H1 (cell line): ENCODE data around the gene SLC5A8. TPM values are rescaled to one million over a fixed set of nuclear protein-coding genes. Genes with fewer than 3 reads are reported as not detected.

Experiments used
- CTCF ChIA-PET: fragments of 300-600 bp; sonication (Branson Sonifier 250); formaldehyde crosslinking; loops from one replicate; lab custom pipeline; 2021; ENCODE audit not compliant: partially characterized antibody; lab: Charles Lee
- POLR2A ChIA-PET: fragments of 300-600 bp; sonication (Branson Sonifier 250); formaldehyde crosslinking; loops from one replicate; lab custom pipeline; 2021; ENCODE audit warnings: inconsistent platforms; ENCODE audit not compliant: partially characterized antibody; lab: Charles Lee
- DNase-seq, 2 experiments: peaks; one replicate each; pipeline versions ENCODE4 v3.0.0 to v3.0.0-alpha.2; 2010 to 2022; ENCODE audit warnings: low spot score in 2 of 2, low read depth in 1 of 2, mixed read lengths in 1 of 2
- FAIRE-seq: peaks from 2 replicates; lab custom pipeline; 2011; peaks lifted over from hg19 to GRCh38; lab: Jason Lieb, UNC
- H2AFZ ChIP-seq: 2 replicates; pipeline ENCODE4 v1.8.1; 2012; ENCODE audit warnings: low read length, inconsistent platforms
- H2AK5ac ChIP-seq: 2 replicates; pipeline ENCODE4 v1.6.1; 2013; ENCODE audit warnings: low read depth, low read length
- H2BK120ac ChIP-seq: replicated peaks from 2 replicates; pipeline ENCODE3; 2013; ENCODE audit warnings: low read depth, low read length, inconsistent platforms
- H2BK12ac ChIP-seq: 2 replicates; pipeline ENCODE4 v1.6.1; 2013; ENCODE audit warnings: low read depth, low read length
- H2BK15ac ChIP-seq: 2 replicates; pipeline ENCODE4 v1.6.1; 2013; ENCODE audit warnings: low read length
- H2BK20ac ChIP-seq: 2 replicates; pipeline ENCODE4 v1.6.1; 2013; ENCODE audit warnings: low read length
- H2BK5ac ChIP-seq: 2 replicates; pipeline ENCODE4 v1.6.1; 2013; ENCODE audit warnings: low read depth, low read length
- H3K14ac ChIP-seq: 2 replicates; pipeline ENCODE4 v1.6.1; 2013; ENCODE audit warnings: inconsistent platforms; ENCODE audit not compliant: insufficient read length
- H3K18ac ChIP-seq: 2 replicates; pipeline ENCODE4 v1.6.1; 2013; ENCODE audit warnings: low read length; ENCODE audit errors: extremely low read depth
- H3K23ac ChIP-seq: 2 replicates; pipeline ENCODE4 v1.6.1; 2013; ENCODE audit warnings: inconsistent platforms; ENCODE audit not compliant: insufficient read length
- H3K23me2 ChIP-seq: 2 replicates; pipeline ENCODE4 v1.6.1; 2013; ENCODE audit warnings: low read depth, low read length
- H3K27ac ChIP-seq: 2 replicates; pipeline ENCODE4 v1.6.1; 2011; ENCODE audit warnings: low read depth, low read length, inconsistent platforms
- H3K27me3 ChIP-seq, 4 experiments: replicated peaks in 1 of 4; 1 replicate in 1 of 4; 2 replicates in 3 of 4; pipeline versions ENCODE4 v1.6.1 to v1.8.1; 2011 to 2013; ENCODE audit warnings: low read length in 3 of 4, mild to moderate bottlenecking in 3 of 4, inconsistent platforms in 2 of 4, mixed read lengths in 2 of 4, moderate library complexity in 1 of 4; ENCODE audit not compliant: control insufficient read depth in 3 of 4, insufficient read depth in 3 of 4; ENCODE audit errors: extremely low read depth in 1 of 4
- H3K36me3 ChIP-seq, 4 experiments: 2 replicates each; pipeline versions ENCODE4 v1.6.1 to v1.8.1; 2011 to 2013; ENCODE audit warnings: mild to moderate bottlenecking in 4 of 4, low read length in 3 of 4, moderate library complexity in 2 of 4, control low read depth in 1 of 4, inconsistent platforms in 1 of 4; ENCODE audit not compliant: insufficient read depth in 4 of 4, control insufficient read depth in 2 of 4
- H3K4ac ChIP-seq: replicated peaks from 2 replicates; pipeline ENCODE3; 2013; ENCODE audit warnings: low read length, low read depth, mixed read lengths, inconsistent platforms; ENCODE audit not compliant: insufficient read length
- H3K4me1 ChIP-seq, 4 experiments: replicated peaks in 1 of 4; 1 replicate in 1 of 4; 2 replicates in 3 of 4; pipeline versions ENCODE4 v1.6.1 to v1.8.1; 2011 to 2013; ENCODE audit warnings: low read length in 3 of 4, inconsistent platforms in 2 of 4, mixed read lengths in 1 of 4; ENCODE audit not compliant: insufficient read depth in 4 of 4, control insufficient read depth in 3 of 4
- H3K4me2 ChIP-seq, 2 experiments: 2 replicates each; pipeline versions ENCODE4 v1.6.1 to v1.8.1; 2011 to 2013; ENCODE audit warnings: low read depth in 2 of 2, low read length in 2 of 2, control low read depth in 1 of 2, inconsistent platforms in 1 of 2, mild to moderate bottlenecking in 1 of 2; ENCODE audit not compliant: insufficient read depth in 1 of 2
- H3K4me3 ChIP-seq, 4 experiments: fragments of 200-600, 300-600 bp in 1 of 4; sonication (generic), shearing (Covaris generic), sonication (Bioruptor Twin) in 1 of 4; 2 replicates each; pipeline versions ENCODE4 v1.5.1 to v1.8.1; 2011 to 2016; ENCODE audit warnings: low read length in 4 of 4, low read depth in 3 of 4, control low read depth in 2 of 4, inconsistent platforms in 2 of 4, mild to moderate bottlenecking in 2 of 4, mixed read lengths in 1 of 4, moderate library complexity in 1 of 4; ENCODE audit not compliant: insufficient read depth in 2 of 4; ENCODE audit errors: extremely low read depth in 1 of 4
- H3K56ac ChIP-seq: replicated peaks from 2 replicates; pipeline ENCODE3; 2013; ENCODE audit warnings: low read depth, mild to moderate bottlenecking, mixed read lengths, low read length, inconsistent platforms; ENCODE audit not compliant: insufficient read length
- H3K79me1 ChIP-seq: 2 replicates; pipeline ENCODE4 v1.6.1; 2013; ENCODE audit warnings: low read depth, low read length, control low read depth
- H3K79me2 ChIP-seq, 2 experiments: 2 replicates each; pipeline versions ENCODE4 v1.6.1 to v1.8.1; 2012 to 2013; ENCODE audit warnings: low read length in 2 of 2, mild to moderate bottlenecking in 2 of 2, inconsistent platforms in 1 of 2; ENCODE audit not compliant: insufficient read depth in 2 of 2, control insufficient read depth in 1 of 2
- H3K9ac ChIP-seq, 4 experiments: replicated peaks in 1 of 4; 1 replicate in 1 of 4; 2 replicates in 3 of 4; pipeline versions ENCODE4 v1.6.1 to v1.8.1; 2011 to 2013; ENCODE audit warnings: low read depth in 3 of 4, low read length in 3 of 4, control low read depth in 2 of 4, mild to moderate bottlenecking in 2 of 4, moderate library complexity in 2 of 4, inconsistent platforms in 1 of 4; ENCODE audit errors: extremely low read depth in 1 of 4
- H3K9me3 ChIP-seq, 2 experiments: 2 replicates each; pipeline versions ENCODE4 v1.6.1 to v1.8.1; 2012 to 2013; ENCODE audit warnings: mild to moderate bottlenecking in 2 of 2, moderate library complexity in 2 of 2, control low read depth in 1 of 2, inconsistent platforms in 1 of 2, low read depth in 1 of 2, low read length in 1 of 2, mixed read lengths in 1 of 2; ENCODE audit not compliant: insufficient read depth in 2 of 2
- H4K20me1 ChIP-seq, 2 experiments: replicated peaks in 1 of 2; 2 replicates each; pipeline versions ENCODE3 to v1.8.1; 2011 to 2013; ENCODE audit warnings: inconsistent platforms in 2 of 2, low read length in 2 of 2, mild to moderate bottlenecking in 1 of 2; ENCODE audit not compliant: insufficient read depth in 2 of 2, control insufficient read depth in 1 of 2
- H4K5ac ChIP-seq: 2 replicates; pipeline ENCODE4 v1.6.1; 2013; ENCODE audit warnings: low read length, low read depth, mixed read lengths, inconsistent platforms; ENCODE audit not compliant: insufficient read length
- H4K8ac ChIP-seq: 2 replicates; pipeline ENCODE4 v1.8.0; 2013; ENCODE audit warnings: mild to moderate bottlenecking, moderate library complexity, low read length, inconsistent platforms; ENCODE audit not compliant: insufficient read depth; ENCODE audit errors: extremely low read depth
- H4K91ac ChIP-seq: replicated peaks from 2 replicates; pipeline ENCODE3; 2013; ENCODE audit warnings: low read length, mixed read lengths, inconsistent platforms; ENCODE audit not compliant: insufficient read length
- BCL11A ChIP-seq, 2 experiments: IDR thresholded peaks; one replicate each; pipeline ENCODE4 v1.6.1; 2011; ENCODE audit warnings: low read depth in 2 of 2, low read length in 2 of 2, mild to moderate bottlenecking in 2 of 2
- CBX8 ChIP-seq: fragments of 300-800, 300-1000 bp; sonication (generic); IDR thresholded peaks from 2 replicates; pipeline ENCODE4 v1.7.1; 2016; ENCODE audit warnings: low read depth, low read length, borderline replicate concordance
- EP300 ChIP-seq, 2 experiments: IDR thresholded peaks; 1 replicate in 1 of 2; 2 replicates in 1 of 2; pipeline ENCODE4 v1.6.1; 2011 to 2012; ENCODE audit warnings: low read depth in 2 of 2, low read length in 2 of 2, mild to moderate bottlenecking in 2 of 2, borderline replicate concordance in 1 of 2, inconsistent platforms in 1 of 2, moderate library complexity in 1 of 2
- GABPA ChIP-seq: IDR thresholded peaks from 2 replicates; pipeline ENCODE4 v1.6.1; 2011; ENCODE audit warnings: mild to moderate bottlenecking, low read length, moderate library complexity, borderline replicate concordance; ENCODE audit not compliant: insufficient read depth
- JUND ChIP-seq: IDR thresholded peaks from 2 replicates; pipeline ENCODE4 v1.6.1; 2011; ENCODE audit warnings: mild to moderate bottlenecking, improper control_type of control experiment, low read length
- KDM4A ChIP-seq: IDR thresholded peaks from one replicate; pipeline ENCODE4 v1.7.1; 2012; ENCODE audit warnings: low read depth, mild to moderate bottlenecking, moderate library complexity, low read length, inconsistent platforms; ENCODE audit not compliant: severe bottlenecking
- MAFK ChIP-seq: IDR thresholded peaks from 2 replicates; pipeline ENCODE4 v1.6.1; 2012; ENCODE audit warnings: low read depth, mild to moderate bottlenecking, improper control_type of control experiment, low read length
- SAP30 ChIP-seq: fragments of 300-600 bp; sonication (generic); IDR thresholded peaks from 2 replicates; pipeline ENCODE4 v1.7.1; 2012; ENCODE audit warnings: low read length, moderate library complexity, mild to moderate bottlenecking, inconsistent platforms; ENCODE audit not compliant: insufficient read depth, insufficient replicate concordance
- SP2 ChIP-seq: IDR thresholded peaks from 2 replicates; pipeline ENCODE4 v1.6.1; 2012; ENCODE audit warnings: mild to moderate bottlenecking, low read length, inconsistent platforms
- USF2 ChIP-seq: IDR thresholded peaks from 2 replicates; pipeline ENCODE4 v1.6.1; 2011; ENCODE audit warnings: low read length, improper control_type of control experiment
- WGBS, 2 experiments: shearing (Covaris generic) in 1 of 2; methylation state at CpG; one replicate each; pipeline versions ENCODE4 v1.1.6 to v1.1.7; 2013 to 2015; ENCODE audit warnings: low lambda C conversion rate in 2 of 2, mixed read lengths in 2 of 2, inconsistent platforms in 1 of 2, low coverage in 1 of 2, missing lambda C conversion rate in 1 of 2; ENCODE audit not compliant: insufficient replicate concordance in 2 of 2, insufficient coverage in 1 of 2, insufficient read length in 1 of 2; ENCODE audit errors: extremely low coverage in 1 of 2, missing lambda C conversion rate in 1 of 2; 5-methylcytosine and 5-hydroxymethylcytosine counted together
- polyA plus RNA-seq, 7 experiments: library from polyadenylated mRNA; depleted of rRNA in 3 of 7; stranded (reverse) in 5 of 7; unstranded in 2 of 7; fragments of >200 nt in 5 of 7; fragments of 200-250 nt in 2 of 7; gene quantifications; 1 replicate in 5 of 7; 2 replicates in 1 of 7; 4 replicates in 1 of 7; pipeline versions ENCODE4 v1.2.1 to v1.2.3, GENCODE V29; 2011 to 2013; ENCODE audit warnings: missing spikeins in 2 of 7, mixed read lengths in 2 of 7
- total RNA-seq: library from RNA; stranded (reverse); fragmentation: NEBNext Ultra II Directional; extraction: Animal tissue kit (Norgen Biotek cat#: 25700); gene quantifications from 2 replicates; pipeline ENCODE4 v1.2.1, GENCODE V29; 2021

SLC5A8 gene
- total and polyA plus RNA-seq, 2 of the 8 experiments (the other 6 are each of a cell fraction or from before 2014, with no cell fraction given), result 0.11 to 0.21 TPM

- H4K20me1 ChIP-seq, result no peaks in the 10 kb centered on the region
- H3K4me3 ChIP-seq, result no peak overlapping the region
- no peak overlapping the region for H2BK15ac ChIP-seq
- H3K9ac ChIP-seq, result no peak overlapping the region
- H2BK5ac ChIP-seq, result no peak overlapping the region
- H2BK120ac ChIP-seq, result no peak overlapping the region
- H3K18ac ChIP-seq, result no peak overlapping the region
- no peak overlapping the region for H2BK12ac ChIP-seq
- FAIRE-seq (no peak), DNase-seq (no peak)
- H3K79me2 ChIP-seq, result no peaks in the 10 kb centered on the region
- H3K79me1 ChIP-seq, result no peaks in the 10 kb centered on the region
- H3K36me3 ChIP-seq, result no peaks in the 10 kb centered on the region
- WGBS, 2 experiments, result 86% methylated on average over 1 of the region's 1 CpG; no CpG with 5 or more reads in 1 of the 2 experiments
- no peak overlapping the region for H3K23ac ChIP-seq
- no peak overlapping the region for H2AFZ ChIP-seq
- no peak overlapping the region for H4K8ac ChIP-seq
- no peaks in the 10 kb centered on the region for H3K23me2 ChIP-seq
- no peak for TF ChIP-seq MAFK
- TF ChIP-seq CBX8, result no peak
- no peak for TF ChIP-seq GABPA
- TF ChIP-seq JUND, result no peak
- TF ChIP-seq KDM4A, result no peak
- TF ChIP-seq EP300 (IDR thresholded peaks at IDR 0.05; ENCODE audit: borderline replicate concordance in 1 of 2, low read depth in 2 of 2, low read length in 2 of 2), result no peak
- TF ChIP-seq SP2, result no peak
- TF ChIP-seq SAP30, result no peak
- TF ChIP-seq BCL11A (IDR thresholded peaks at IDR 0.05; ENCODE audit: low read depth in 2 of 2, low read length in 2 of 2), result no peak
- no peak for TF ChIP-seq USF2
- H4K5ac ChIP-seq, result no peak overlapping the region
- no peaks in the 10 kb centered on the region for H3K27me3 ChIP-seq
- no peak overlapping the region for H4K91ac ChIP-seq
- H3K4me1 ChIP-seq, result 0 out of 7 replicates have a peak, but pooled peaks cover 0 to 2% (median 0%) of the 10 kb centered on the region in 4 experiments
- no peak overlapping the region for H2BK20ac ChIP-seq
- ChIA-PET POLR2A (no interaction called here), CTCF (no interaction called here)
- no peak overlapping the region for H3K4ac ChIP-seq
- no peak overlapping the region for H3K56ac ChIP-seq
- H3K9me3 ChIP-seq, result no peaks in the 10 kb centered on the region
- no peak overlapping the region for H3K4me2 ChIP-seq
- no peak overlapping the region for H3K27ac ChIP-seq
- no peak overlapping the region for H2AK5ac ChIP-seq
- H3K14ac ChIP-seq, result no peak overlapping the region
Observed at GRCh38 chr12:101200824-101201223, 9.2 kb downstream of the SLC5A8 start.
